ENCODE results near the gene PARD3B.
"Not testable (repeated sequence)": the region's sequence is repeated elsewhere in the genome, so short reads cannot be mapped to it uniquely, and the experiment has no call there.

DNA sequence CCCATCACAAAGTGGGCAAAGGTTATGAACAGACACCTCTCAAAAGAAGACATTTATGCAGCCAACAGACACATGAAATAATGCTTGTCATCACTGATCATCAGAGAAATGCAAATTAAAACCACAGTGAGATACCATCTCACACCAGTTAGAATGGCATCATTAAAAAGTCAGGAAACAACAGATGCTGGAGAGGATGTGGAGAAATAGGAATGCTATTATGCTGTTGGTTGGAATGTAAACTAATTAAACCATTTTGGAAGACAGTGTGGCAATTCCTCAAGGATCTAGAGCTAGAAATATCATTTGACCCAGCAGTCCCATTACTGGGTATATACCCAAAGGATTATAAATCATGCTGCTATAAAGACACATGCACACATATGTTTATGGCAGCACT, 14.1 kb downstream of the PARD3B start:
- TF ChIP-seq, protein P1, sequence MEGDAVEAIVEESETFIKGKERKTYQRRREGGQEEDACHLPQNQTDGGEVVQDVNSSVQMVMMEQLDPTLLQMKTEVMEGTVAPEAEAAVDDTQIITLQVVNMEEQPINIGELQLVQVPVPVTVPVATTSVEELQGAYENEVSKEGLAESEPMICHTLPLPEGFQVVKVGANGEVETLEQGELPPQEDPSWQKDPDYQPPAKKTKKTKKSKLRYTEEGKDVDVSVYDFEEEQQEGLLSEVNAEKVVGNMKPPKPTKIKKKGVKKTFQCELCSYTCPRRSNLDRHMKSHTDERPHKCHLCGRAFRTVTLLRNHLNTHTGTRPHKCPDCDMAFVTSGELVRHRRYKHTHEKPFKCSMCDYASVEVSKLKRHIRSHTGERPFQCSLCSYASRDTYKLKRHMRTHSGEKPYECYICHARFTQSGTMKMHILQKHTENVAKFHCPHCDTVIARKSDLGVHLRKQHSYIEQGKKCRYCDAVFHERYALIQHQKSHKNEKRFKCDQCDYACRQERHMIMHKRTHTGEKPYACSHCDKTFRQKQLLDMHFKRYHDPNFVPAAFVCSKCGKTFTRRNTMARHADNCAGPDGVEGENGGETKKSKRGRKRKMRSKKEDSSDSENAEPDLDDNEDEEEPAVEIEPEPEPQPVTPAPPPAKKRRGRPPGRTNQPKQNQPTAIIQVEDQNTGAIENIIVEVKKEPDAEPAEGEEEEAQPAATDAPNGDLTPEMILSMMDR (IDR thresholded peaks at IDR 0.05; ENCODE audit: insufficient read depth, low read length) = not testable (repeated sequence)
- not testable (repeated sequence) for TF ChIP-seq POLR2AphosphoS5 (IDR thresholded peaks at IDR 0.05; ENCODE audit: low read depth); REST (IDR thresholded peaks at IDR 0.05; ENCODE audit: insufficient replicate concordance, low read depth)
